NCI-H2227 (cell line): Measurements from ENCODE around the gene NEK8.

Experiments
- DNase-seq: peaks from one replicate; lab custom pipeline; 2025; ENCODE audit not compliant: unreplicated experiment; lab: John Stamatoyannopoulos, UW

The NEK8 gene

GRCh38 chr17:28728364-28729200 lies at the start of gene NEK8:
TSS of gene NEK8 (plus strand) at chr17:28728788. CDS start at chr17:28728814, 26 bp downstream.
- peak; percentile 92 for DNase-seq

GRCh38 chr17:28682655-28683054 lies 45.9 kb upstream of the NEK8 start:
- DNase-seq: no peak

- DNase-seq: no peak
Observed at GRCh38 chr17:28684963-28685362, 43.6 kb upstream of the NEK8 start.

GRCh38 chr17:28685366-28685765 lies 43.2 kb upstream of the NEK8 start:
- no peak for DNase-seq

- DNase-seq: no peak
Observed at GRCh38 chr17:28686296-28686695, 42.3 kb upstream of the NEK8 start.

GRCh38 chr17:28688481-28688880 lies 40.1 kb upstream of the NEK8 start:
- DNase-seq: no peak

GRCh38 chr17:28689011-28689410 lies 39.6 kb upstream of the NEK8 start:
- DNase-seq: no peak

GRCh38 chr17:28693869-28694268 lies 34.7 kb upstream of the NEK8 start:
- DNase-seq: no peak

GRCh38 chr17:28698253-28698941 lies 30.2 kb upstream of the NEK8 start:
- no peak for DNase-seq

GRCh38 chr17:28700278-28700677 lies 28.3 kb upstream of the NEK8 start:
- no peak for DNase-seq

GRCh38 chr17:28700830-28701492 lies 27.6 kb upstream of the NEK8 start:
- DNase-seq: no peak

- DNase-seq: no peak
Observed at GRCh38 chr17:28702026-28702751, 26.4 kb upstream of the NEK8 start.

GRCh38 chr17:28702752-28703150 lies 25.8 kb upstream of the NEK8 start:
- DNase-seq: no peak

- no peak for DNase-seq
Observed at GRCh38 chr17:28703552-28704218, 24.9 kb upstream of the NEK8 start.

- DNase-seq: no peak
Observed at GRCh38 chr17:28704219-28704858, 24.2 kb upstream of the NEK8 start.

- no peak for DNase-seq
Observed at GRCh38 chr17:28705074-28705659, 23.4 kb upstream of the NEK8 start.

- DNase-seq: no peak
Observed at GRCh38 chr17:28705728-28706334, 22.8 kb upstream of the NEK8 start.

- DNase-seq: no peak
Observed at GRCh38 chr17:28706471-28707338, 21.9 kb upstream of the NEK8 start.
